Muscle of arm (tissue), 12 donors: ENCODE measurements around the gene RGS14. TPM values are rescaled to one million over a fixed set of nuclear protein-coding genes. Genes with fewer than 3 reads are reported as not detected.
A peak's percentile ranks its signal among the peaks of the same experiment; 100 is the strongest.
"Not testable (repeated sequence)": the region's sequence is repeated elsewhere in the genome, so short reads cannot be mapped to it uniquely, and the experiment has no call there.

Experiments used
- DNase-seq: peaks from one replicate; pipeline ENCODE4 v3.0.0-alpha.2; 2013
- polyA plus RNA-seq, 12 donors: library from polyadenylated mRNA; unstranded; fragments of 120-200 nt; gene quantifications; one replicate each; pipeline ENCODE4 v1.2.1, GENCODE V29; 2013; ENCODE audit not compliant: insufficient read length in 12 of 12

RGS14 gene
- polyA plus RNA-seq, 12 donors, result 8.2 to 23.6 (median 12.9) TPM; not detected in 1

GRCh38 chr5:177364159-177364962, 6.6 kb downstream of the RGS14 start:
- no peak for DNase-seq

DNA sequence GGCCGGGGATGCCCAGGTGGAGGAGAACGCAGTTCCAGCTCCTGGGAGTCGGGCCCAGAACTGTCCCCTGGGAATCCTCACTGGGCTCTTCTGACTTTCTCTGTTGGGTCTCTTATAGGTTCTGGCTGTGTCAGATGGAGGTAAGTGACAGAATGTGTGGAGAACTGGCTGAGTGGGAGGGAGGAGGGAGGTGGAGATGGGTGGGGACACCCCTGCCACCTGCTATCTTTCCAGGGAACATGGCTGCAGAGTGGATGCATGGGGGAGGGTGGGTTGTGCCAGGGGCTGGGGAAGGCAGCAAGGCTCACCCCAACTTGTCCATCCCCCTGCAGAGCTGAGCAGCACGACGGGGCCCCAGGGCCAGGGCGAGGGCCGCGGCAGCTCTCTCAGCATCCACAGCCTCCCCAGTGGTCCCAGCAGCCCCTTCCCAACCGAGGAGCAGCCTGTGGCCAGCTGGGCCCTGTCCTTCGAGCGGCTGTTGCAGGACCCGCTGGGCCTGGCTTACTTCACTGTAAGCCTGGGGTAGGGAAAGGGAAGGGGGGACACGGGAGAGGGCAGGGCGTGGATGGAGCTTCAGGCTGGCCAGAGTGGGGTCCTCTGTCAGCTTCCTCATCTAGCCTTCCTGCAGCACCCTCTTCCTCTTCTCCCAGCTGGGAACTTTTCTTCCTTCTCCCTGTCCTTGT, 8.3 kb downstream of the RGS14 start:
- no peak for DNase-seq

DNA sequence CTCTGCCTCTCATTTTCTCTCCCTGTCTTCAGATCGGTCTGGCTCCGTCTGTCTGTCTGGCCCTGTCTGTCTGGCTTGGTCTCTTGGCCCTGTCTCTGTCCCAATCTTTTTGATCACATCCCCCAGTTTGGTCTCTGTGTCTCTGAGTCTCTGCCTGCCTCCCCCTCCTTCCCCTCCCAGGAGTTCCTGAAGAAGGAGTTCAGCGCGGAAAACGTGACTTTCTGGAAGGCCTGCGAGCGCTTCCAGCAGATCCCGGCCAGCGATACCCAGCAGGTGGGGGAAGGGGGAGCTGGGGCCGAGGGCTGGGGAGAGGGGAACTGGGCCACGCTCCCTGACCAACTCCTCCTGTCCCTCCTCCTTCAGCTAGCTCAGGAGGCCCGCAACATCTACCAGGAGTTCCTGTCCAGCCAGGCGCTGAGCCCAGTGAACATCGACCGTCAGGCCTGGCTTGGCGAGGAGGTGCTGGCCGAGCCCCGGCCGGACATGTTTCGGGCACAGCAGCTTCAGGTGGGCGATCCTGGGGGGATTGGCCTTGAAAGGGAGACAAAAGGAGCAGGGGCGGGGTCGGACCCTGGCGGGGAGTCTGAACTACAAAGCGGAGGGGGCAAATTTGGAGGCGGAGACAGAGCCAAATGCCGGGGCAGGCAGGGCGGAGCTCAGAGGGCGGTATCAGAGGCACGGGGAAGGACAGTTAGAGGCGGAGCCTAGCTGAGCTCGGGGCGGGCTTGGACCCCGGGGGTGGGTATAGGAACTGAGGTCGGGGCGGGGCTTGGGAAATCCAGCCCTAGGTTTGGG, 9.0 kb downstream of the RGS14 start:
- peak; percentile 91 for DNase-seq

DNA sequence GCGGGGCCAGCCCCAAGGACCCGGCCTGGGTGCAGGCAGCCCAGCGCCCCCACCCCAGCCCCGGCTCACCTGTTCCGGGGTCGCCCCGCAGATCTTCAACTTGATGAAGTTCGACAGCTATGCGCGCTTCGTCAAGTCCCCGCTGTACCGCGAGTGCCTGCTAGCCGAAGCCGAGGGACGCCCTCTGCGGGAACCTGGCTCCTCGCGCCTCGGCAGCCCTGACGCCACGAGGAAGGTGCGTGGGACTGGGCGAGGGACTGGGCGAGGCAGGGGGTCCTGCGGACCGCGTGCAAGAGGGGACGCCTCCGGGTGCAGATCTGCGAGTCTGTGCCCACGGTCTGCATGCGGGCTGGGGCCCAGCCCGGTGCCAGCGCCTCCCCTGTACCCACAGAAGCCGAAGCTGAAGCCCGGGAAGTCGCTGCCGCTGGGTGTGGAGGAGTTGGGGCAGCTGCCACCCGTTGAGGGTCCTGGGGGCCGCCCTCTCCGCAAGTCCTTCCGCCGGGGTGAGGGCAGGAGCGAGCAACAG, 9.7 kb downstream of the RGS14 start:
- DNase-seq, result no peak

- no peak for DNase-seq
Measured at GRCh38 chr5:177367981-177368868, 10.5 kb downstream of the RGS14 start.

DNA sequence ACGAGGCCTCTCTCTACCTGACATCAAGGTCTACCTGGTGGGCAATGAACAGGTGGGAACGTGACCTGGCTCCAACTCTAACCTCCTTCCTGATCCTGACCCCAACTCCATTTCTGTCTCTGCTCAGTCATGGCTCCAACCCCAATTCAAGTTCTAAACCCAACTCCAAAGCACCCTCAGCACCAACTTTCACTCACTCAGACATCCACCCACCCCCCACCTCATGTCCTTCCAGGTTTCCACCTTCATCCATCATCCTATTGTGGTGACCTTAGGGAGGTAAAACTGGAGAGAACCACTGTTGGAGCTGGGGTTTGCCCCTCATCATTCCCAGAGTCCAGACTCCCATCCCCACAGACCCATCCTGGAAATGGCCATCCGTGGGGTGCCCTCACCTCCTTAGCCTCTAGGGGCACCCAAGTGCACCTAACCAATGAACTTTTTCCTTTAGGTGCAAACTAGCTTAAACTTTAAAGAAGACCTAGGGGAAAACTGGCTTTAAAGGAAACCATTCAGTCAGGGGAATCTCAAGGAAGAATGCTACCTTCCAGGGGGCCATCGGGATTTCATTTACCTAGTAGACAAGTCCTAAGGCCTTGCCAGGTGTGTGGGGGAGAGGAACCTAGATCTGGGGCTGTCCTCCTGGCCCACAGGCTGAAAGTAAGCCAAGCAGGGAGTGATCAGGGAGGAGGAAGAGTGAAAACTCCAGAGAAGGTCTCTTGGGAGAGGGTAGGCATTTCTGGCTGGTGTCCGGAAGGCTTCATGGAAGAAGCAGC, 11.3 kb downstream of the RGS14 start:
- DNase-seq, result no peak

- no peak for DNase-seq
Measured at GRCh38 chr5:177369645-177370440, 12.1 kb downstream of the RGS14 start.

DNA sequence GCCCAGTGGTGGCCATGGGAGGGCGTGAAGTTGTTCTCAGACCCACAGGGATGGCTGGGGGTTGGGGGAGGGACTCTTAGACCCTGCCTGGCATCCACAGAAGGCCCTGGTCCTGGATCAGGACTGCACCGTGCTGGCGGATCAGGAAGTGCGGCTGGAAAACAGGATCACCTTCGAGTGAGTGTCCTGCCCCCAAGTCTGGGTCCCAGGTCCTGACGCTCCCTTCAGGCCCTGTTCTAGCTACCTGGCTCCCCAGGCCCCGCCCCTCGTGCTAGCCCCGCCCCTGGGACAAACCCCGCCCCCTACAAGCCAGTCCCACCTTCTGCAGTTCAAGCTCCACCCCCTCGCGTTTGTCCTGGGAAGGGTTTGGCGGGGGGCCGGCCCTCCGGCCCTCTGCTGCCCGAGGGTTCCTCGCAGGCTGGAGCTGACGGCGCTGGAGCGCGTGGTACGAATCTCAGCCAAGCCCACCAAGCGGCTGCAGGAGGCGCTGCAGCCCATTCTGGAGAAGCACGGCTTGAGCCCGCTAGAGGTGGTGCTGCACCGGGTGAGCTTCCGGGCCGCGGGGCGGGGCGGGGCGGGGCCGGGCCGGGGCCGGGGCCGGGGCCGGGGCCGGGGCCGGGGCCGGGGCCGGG, 12.9 kb downstream of the RGS14 start:
- peak; percentile 78 for DNase-seq

DNA sequence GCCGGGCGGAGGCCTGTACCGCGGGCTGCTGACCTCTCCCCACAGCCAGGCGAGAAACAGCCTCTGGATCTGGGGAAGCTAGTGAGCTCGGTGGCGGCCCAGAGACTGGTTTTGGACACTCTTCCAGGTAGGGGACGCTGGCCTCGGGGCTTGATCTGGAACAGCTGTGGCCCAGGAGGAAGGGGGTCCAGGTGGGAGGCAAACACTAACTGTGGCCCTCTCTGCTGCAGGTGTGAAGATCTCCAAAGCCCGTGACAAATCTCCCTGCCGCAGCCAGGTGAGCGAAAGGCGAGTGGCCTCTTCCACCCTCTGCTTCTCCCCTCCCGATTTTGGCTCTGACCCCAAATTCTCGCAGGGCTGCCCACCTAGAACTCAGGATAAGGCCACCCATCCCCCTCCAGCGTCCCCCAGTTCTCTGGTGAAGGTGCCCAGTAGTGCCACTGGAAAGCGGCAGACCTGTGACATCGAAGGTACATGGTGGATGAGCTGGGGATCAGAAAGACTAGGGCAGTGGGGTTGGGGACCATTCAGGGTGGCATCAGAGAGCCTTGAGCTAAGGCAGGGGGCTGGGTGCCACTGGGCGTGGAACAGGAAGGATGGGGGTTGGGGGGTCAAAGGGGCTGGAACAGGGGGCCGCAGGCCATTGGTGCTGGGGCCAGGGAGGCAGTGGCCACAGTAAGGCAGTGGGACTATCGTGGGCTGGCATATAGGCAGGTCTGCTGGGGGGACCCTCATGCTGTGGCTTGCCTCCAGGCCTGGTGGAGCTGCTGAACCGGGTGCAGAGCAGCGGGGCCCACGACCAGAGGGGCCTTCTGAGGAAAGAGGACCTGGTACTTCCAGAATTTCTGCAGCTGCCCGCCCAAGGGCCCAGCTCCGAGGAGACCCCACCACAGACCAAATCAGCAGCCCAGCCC, 13.7 kb downstream of the RGS14 start:
- DNase-seq, result no peak

DNA sequence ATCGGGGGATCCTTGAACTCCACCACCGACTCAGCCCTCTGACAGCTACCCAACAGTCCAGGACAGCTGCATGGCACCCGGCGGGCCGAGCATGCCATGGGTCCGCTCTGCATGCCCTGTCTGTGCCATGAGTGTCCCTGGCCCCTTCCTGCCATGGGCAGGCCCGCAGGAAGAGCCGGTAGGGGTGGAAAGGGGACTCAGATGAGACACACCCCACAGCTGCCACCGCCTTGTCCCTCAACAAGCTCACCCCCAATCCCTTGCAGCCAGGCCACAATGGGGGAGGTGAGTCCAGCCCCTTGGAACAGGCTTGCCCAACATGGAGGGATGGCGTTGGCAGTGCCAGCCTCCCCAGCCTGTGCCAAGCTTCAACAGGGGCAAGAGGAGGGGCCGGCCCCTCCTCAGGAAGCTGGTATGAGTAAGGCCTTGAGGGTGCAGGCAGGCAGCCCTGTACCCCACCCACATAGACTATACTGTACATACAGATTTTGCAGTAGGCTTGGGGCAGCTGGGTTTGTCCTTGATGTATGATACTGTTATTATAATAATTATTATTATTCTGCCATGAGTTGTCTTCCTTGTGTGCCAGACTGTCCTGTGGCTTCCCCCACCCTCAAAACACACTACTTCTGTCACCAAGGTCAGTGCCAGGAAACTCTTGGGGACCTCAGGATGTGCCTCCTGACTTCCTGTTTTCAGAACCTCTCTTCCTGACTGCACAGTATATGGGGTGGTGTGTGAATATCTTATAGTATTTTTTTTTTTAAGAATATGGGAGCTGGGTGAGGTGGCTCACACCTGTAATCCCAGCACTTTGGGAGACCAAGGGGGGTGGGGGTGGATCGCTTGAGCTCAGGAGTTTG, 14.5 kb downstream of the RGS14 start:
- DNase-seq, result no peak

DNA sequence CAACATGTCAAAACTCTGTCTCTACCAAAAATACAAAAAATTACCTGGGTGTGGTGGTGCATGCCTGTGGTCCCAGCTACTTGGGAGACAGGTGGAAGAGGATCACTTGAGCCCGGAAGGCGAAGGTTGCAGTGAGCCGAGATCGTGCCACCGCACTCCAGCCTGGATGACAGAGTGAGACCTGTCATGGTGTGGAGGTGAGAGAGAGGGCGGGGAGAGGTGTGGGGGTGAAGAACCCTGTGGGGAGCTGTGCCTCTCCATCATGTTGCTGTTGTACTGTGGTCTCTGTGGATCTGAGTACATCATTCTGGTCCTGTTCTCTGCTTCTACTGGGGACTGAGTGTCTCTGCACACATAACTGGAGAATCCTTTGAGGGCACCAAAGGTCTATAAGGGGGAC, 15.2 kb downstream of the RGS14 start:
- DNase-seq, result no peak

GRCh38 chr5:177373806-177374205, 16.1 kb downstream of the RGS14 start:
- no peak for DNase-seq

DNA sequence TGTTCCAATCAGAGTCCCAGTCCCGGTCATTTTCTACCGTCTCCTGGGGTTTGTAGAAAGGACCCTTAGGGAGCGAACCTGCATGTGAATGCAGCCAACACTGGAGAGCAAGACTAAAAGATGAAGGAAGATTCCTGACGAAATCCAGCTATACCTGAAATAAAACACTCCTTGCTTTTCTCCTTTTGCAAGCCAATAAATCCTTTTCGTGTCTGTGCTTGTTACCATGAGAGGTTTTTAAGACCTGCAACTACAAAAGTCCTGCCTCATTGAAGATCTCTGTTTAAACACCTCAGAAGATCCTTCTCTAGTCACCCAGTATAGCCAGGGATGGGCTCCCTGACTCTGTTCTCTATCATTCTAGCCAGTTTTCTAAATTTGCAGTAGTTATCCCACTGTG, 16.5 kb downstream of the RGS14 start:
- DNase-seq, result no peak

GRCh38 chr5:177375516-177375915, 17.8 kb downstream of the RGS14 start:
- DNase-seq, result not testable (repeated sequence)

GRCh38 chr5:177376107-177376506, 18.4 kb downstream of the RGS14 start:
- no peak for DNase-seq

DNA sequence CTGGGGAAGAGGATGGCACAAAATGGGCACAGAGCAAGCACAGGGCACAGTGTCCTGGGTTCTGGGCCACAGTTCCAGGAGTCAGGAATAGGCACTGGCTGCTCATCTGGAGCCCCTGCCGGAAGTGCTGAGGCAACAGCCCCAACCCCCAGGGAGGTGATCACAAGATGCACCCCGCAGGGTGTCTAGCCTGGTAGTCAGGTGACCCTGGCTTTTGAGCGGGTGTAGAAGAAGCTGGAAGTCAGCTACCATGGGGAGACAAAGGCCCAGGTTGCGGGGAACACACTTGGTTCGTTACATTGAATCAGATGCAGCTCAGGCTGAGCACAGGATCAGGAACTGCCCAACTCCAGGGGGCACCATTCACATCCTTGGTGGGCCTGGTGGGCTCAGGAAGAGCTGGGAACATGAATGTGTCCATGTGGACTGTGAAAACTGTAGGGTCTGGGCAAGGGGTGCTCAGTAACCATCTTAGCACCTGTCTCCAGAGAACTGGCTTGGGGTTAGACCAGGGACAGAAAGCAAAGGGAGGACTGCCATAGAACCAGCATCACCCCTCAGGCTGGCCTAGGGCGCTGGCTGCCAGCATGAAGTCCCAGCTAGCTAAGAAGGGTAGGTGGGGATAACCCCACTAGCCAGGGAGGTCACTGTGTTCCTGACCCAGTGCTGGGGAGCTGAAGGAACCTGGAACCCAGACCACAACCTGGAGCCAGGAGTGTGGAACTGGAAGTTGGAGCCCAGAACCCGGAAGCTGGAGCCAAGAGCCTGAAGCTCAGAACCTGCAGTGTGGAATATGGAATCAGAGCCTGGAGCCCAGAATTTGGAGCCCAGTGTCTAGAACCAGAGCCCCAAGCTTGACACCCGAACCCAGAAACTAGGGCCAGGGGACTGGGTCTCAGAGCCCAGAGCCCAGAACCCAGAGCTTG, 20.4 kb downstream of the RGS14 start:
- no peak for DNase-seq
